ENCODE data around the gene MUCL1. TPM values are rescaled to one million over a fixed set of nuclear protein-coding genes. Genes with fewer than 3 reads are reported as not detected.

Gene MUCL1
- total RNA-seq: not detected in 2 replicates

GRCh38 chr12:54853933-54854538 lies at the start of gene MUCL1:
Gene MUCL1, plus strand, starts transcription at chr12:54854516. Its CDS starts 67 bp downstream, at chr12:54854583.
- DNase-seq (ENCODE audit: low read depth): peak; percentile 29
- TF ChIP-seq CTCF (conservative IDR thresholded peaks at IDR 0.05; ENCODE audit: low read depth, low read length): peak; percentile 95
- no peak within 1 kb of the TSS for H3K4me3 ChIP-seq (ENCODE audit: low read depth, low read length)

GRCh38 chr12:54821676-54822075 lies 32.6 kb upstream of the MUCL1 start:
- DNase-seq (ENCODE audit: low read depth): no peak
- no peak for TF ChIP-seq CTCF (conservative IDR thresholded peaks at IDR 0.05; ENCODE audit: low read depth, low read length)
- no peak overlapping the region for H3K4me3 ChIP-seq (ENCODE audit: low read depth, low read length)

- H3K4me3 ChIP-seq (ENCODE audit: low read depth, low read length): no peak overlapping the region
- DNase-seq (ENCODE audit: low read depth): no peak
- peak; percentile 29 for TF ChIP-seq CTCF (conservative IDR thresholded peaks at IDR 0.05; ENCODE audit: low read depth, low read length)
Measured at GRCh38 chr12:54824402-54824801, 29.9 kb upstream of the MUCL1 start.

GRCh38 chr12:54829511-54829910 lies 24.8 kb upstream of the MUCL1 start:
- no peak overlapping the region for H3K4me3 ChIP-seq (ENCODE audit: low read depth, low read length)
- DNase-seq (ENCODE audit: low read depth): no peak
- TF ChIP-seq CTCF (conservative IDR thresholded peaks at IDR 0.05; ENCODE audit: low read depth, low read length): no peak

GRCh38 chr12:54830199-54830598 lies 24.1 kb upstream of the MUCL1 start:
- H3K4me3 ChIP-seq (ENCODE audit: low read depth, low read length): no peak overlapping the region
- no peak for DNase-seq (ENCODE audit: low read depth)
- TF ChIP-seq CTCF (conservative IDR thresholded peaks at IDR 0.05; ENCODE audit: low read depth, low read length): no peak

- H3K4me3 ChIP-seq (ENCODE audit: low read depth, low read length): no peak overlapping the region
- no peak for TF ChIP-seq CTCF (conservative IDR thresholded peaks at IDR 0.05; ENCODE audit: low read depth, low read length)
- DNase-seq (ENCODE audit: low read depth): no peak
Measured at GRCh38 chr12:54831631-54832030, 22.7 kb upstream of the MUCL1 start.

- no peak for DNase-seq (ENCODE audit: low read depth)
- no peak overlapping the region for H3K4me3 ChIP-seq (ENCODE audit: low read depth, low read length)
- no peak for TF ChIP-seq CTCF (conservative IDR thresholded peaks at IDR 0.05; ENCODE audit: low read depth, low read length)
Measured at GRCh38 chr12:54840244-54840865, 14.0 kb upstream of the MUCL1 start.

Data from epithelial cell of proximal tubule (primary cell).